ENCODE results near the gene WFDC9.

- TF ChIP-seq ZNF274 (IDR thresholded peaks at IDR 0.05; ENCODE audit: low read depth, low read length) (no peak), SUZ12 (IDR thresholded peaks at IDR 0.05; ENCODE audit: extremely low read depth, insufficient read depth, insufficient read length) (no peak), YY1 (IDR thresholded peaks at IDR 0.05; ENCODE audit: insufficient read depth, insufficient read length) (no peak)
Measured at GRCh38 chr20:45589725-45590124, 41.4 kb downstream of the WFDC9 start.

All from NT2/D1 (cell line).